HepG2 (cell line): ENCODE data around the gene C12orf42. TPM values are rescaled to one million over a fixed set of nuclear protein-coding genes. Genes with fewer than 3 reads are reported as not detected.

Experiments
- ATAC-seq: fragments of 200-7000 bp; cut with Tn5 transposase; 3 replicates; pipeline ENCODE4 v1.9.1; 2020; ENCODE audit warnings: mild to moderate bottlenecking, moderate library complexity
- BruUV-seq: library from RNA; stranded (reverse); fragments of 400-500 nt; replicated peaks from 2 replicates; lab custom pipeline; 2021; lab: Mats Ljungman, UMichigan
- CTCF ChIA-PET: fragments of 300-600 bp; formaldehyde crosslinking; extraction: SDS; loops from one replicate; lab custom pipeline; 2021; ENCODE audit warnings: low total read pairs, inconsistent platforms, low intra/inter-chr PET ratio; lab: Yijun Ruan, JAX
- POLR2A ChIA-PET: fragments of 350-600 bp; sonication (Branson Sonifier 250); formaldehyde crosslinking; loops from one replicate; lab custom pipeline; 2020; ENCODE audit warnings: antibody characterized with exemption, inconsistent platforms; lab: Yijun Ruan, JAX
- DNase-seq: peaks from one replicate; pipeline ENCODE4 v3.0.0-alpha.2; 2015; ENCODE audit warnings: low spot score
- FAIRE-seq: peaks from 3 replicates; lab custom pipeline; 2011; peaks lifted over from hg19 to GRCh38; lab: Jason Lieb, UNC
- H2AFZ ChIP-seq: one replicate; pipeline ENCODE4 v1.6.1; 2011; ENCODE audit warnings: low read length, inconsistent platforms
- H3K27ac ChIP-seq: fragments of 300-600 bp; 3 replicates; pipeline ENCODE4 v1.8.0; 2011; ENCODE audit warnings: mixed run types, mild to moderate bottlenecking, mixed read lengths, low read length, inconsistent platforms; ENCODE audit not compliant: insufficient read depth; ENCODE audit errors: extremely low read length
- H3K27me3 ChIP-seq, 2 experiments: fragments of 200-600 bp in 1 of 2; 2 replicates in 1 of 2; 3 replicates in 1 of 2; pipeline versions ENCODE4 v1.6.0 to v1.8.0; 2011; ENCODE audit warnings: low read length in 2 of 2, mild to moderate bottlenecking in 2 of 2, moderate library complexity in 2 of 2, inconsistent platforms in 1 of 2; ENCODE audit not compliant: insufficient read depth in 2 of 2, control insufficient read depth in 1 of 2
- H3K36me3 ChIP-seq, 2 experiments: fragments of 200-600 bp in 1 of 2; replicated peaks in 1 of 2; 2 replicates in 1 of 2; 3 replicates in 1 of 2; pipeline versions ENCODE4 v1.5.1 to v1.8.0; 2011; ENCODE audit warnings: low read length in 2 of 2, inconsistent platforms in 1 of 2; ENCODE audit not compliant: insufficient read depth in 2 of 2, control insufficient read depth in 1 of 2
- H3K4me1 ChIP-seq: 2 replicates; pipeline ENCODE4 v1.5.1; 2012; ENCODE audit warnings: low read length, inconsistent platforms; ENCODE audit not compliant: insufficient read depth
- H3K4me2 ChIP-seq: 2 replicates; pipeline ENCODE4 v1.6.0; 2011; ENCODE audit warnings: low read depth, low read length, inconsistent platforms
- H3K4me3 ChIP-seq, 3 experiments: fragments of 200-600 bp in 1 of 3; sonication (generic), shearing (Covaris generic) in 1 of 3; replicated peaks in 1 of 3; 2 replicates each; pipeline ENCODE4 v1.5.1; 2011 to 2016; ENCODE audit warnings: low read length in 3 of 3, inconsistent platforms in 2 of 3, low read depth in 2 of 3, mild to moderate bottlenecking in 2 of 3, control low read depth in 1 of 3, mixed read lengths in 1 of 3; ENCODE audit not compliant: insufficient read depth in 1 of 3
- H3K79me2 ChIP-seq: one replicate; pipeline ENCODE4 v1.6.1; 2011; ENCODE audit warnings: low read length, inconsistent platforms; ENCODE audit not compliant: insufficient read depth
- H3K9ac ChIP-seq: 2 replicates; pipeline ENCODE4 v1.6.0; 2011; ENCODE audit warnings: mild to moderate bottlenecking, low read depth, low read length, inconsistent platforms; ENCODE audit not compliant: insufficient read depth
- H3K9me3 ChIP-seq: 2 replicates; pipeline ENCODE4 v1.5.1; 2012; ENCODE audit warnings: mild to moderate bottlenecking, low read length
- H4K20me1 ChIP-seq: 2 replicates; pipeline ENCODE4 v1.6.0; 2011; ENCODE audit warnings: inconsistent platforms, mild to moderate bottlenecking, low read length, moderate library complexity; ENCODE audit not compliant: insufficient read depth
- LCORL ChIP-seq, 2 experiments: fragments of 450-650 bp in 1 of 2; sonication (generic) in 1 of 2; formaldehyde crosslinking in 1 of 2; IDR thresholded peaks; 2 replicates each; pipeline versions ENCODE4 v1.5.0 to v1.6.1; 2017 to 2020; ENCODE audit warnings: antibody characterized with exemption in 1 of 2, missing genetic modification reagents in 1 of 2
- PRPF4 ChIP-seq: fragments of 200-400 bp; formaldehyde crosslinking; IDR thresholded peaks from 2 replicates; pipeline ENCODE4 v1.6.1; 2016; ENCODE audit warnings: low read length, low read depth; ENCODE audit not compliant: poor library complexity, severe bottlenecking
- TCF7L2 ChIP-seq: IDR thresholded peaks from 2 replicates; pipeline ENCODE4 v1.6.1; 2011; ENCODE audit warnings: mild to moderate bottlenecking, low read depth, low read length, moderate library complexity
- TFE3 ChIP-seq: IDR thresholded peaks from 2 replicates; pipeline ENCODE4 v1.6.1; 2016
- ZNF263 ChIP-seq: sonication (generic); formaldehyde crosslinking; IDR thresholded peaks from 2 replicates; pipeline ENCODE4 v1.4.0; 2020; ENCODE audit warnings: missing genetic modification reagents
- WGBS: methylation state at CpG from one replicate; pipeline ENCODE4 v1.1.6; 2017; ENCODE audit warnings: low lambda C conversion rate; 5-methylcytosine and 5-hydroxymethylcytosine counted together
- in situ Hi-C: cut with HindIII; loops from 2 replicates; pipeline ENCODE4 v1.10.0; 2017; ENCODE audit warnings: low pct_unique_long_range_greater_than_20kb; ENCODE audit not compliant: extremely low pct_ligation_motif_present
- intact Hi-C: fragments of 100-400 bp; cut with micrococcal nuclease; formaldehyde crosslinking; loops from one replicate; pipeline ENCODE4 v1.10.0; 2022; ENCODE audit not compliant: unreplicated experiment
- polyA plus RNA-seq, 8 experiments: library from polyadenylated mRNA; depleted of rRNA in 3 of 8; stranded (reverse) in 7 of 8; unstranded in 1 of 8; fragments of >200 nt; fragmentation: Illumina TruSeq in 4 of 8; extraction: Trizol in 4 of 8; gene quantifications; 2 replicates each; pipeline versions ENCODE4 v1.2.1 to v1.2.3, GENCODE V29; 2011 to 2016; ENCODE audit warnings: low read depth in 4 of 8, missing spikeins in 1 of 8, mixed read lengths in 1 of 8; ENCODE audit not compliant: insufficient read depth in 1 of 8
- total RNA-seq, 5 experiments: library from RNA; depleted of rRNA; stranded (reverse); fragments of >200 nt; fragmentation: Illumina TruSeq; extraction: Trizol; gene quantifications; 2 replicates each; pipeline ENCODE4 v1.2.3, GENCODE V29; 2016; ENCODE audit warnings: low read depth in 1 of 5
- TF ChIP-seq, protein P1 (sequence below): sonication (generic); formaldehyde crosslinking; IDR thresholded peaks from 2 replicates; pipeline ENCODE4 v1.5.1; 2020; ENCODE audit warnings: mild to moderate bottlenecking, missing genetic modification reagents, borderline replicate concordance

C12orf42 gene
- total and polyA plus RNA-seq, 2 of the 13 experiments (the other 11 are each of a cell fraction or from before 2014, with no cell fraction given) = not detected

DNA sequence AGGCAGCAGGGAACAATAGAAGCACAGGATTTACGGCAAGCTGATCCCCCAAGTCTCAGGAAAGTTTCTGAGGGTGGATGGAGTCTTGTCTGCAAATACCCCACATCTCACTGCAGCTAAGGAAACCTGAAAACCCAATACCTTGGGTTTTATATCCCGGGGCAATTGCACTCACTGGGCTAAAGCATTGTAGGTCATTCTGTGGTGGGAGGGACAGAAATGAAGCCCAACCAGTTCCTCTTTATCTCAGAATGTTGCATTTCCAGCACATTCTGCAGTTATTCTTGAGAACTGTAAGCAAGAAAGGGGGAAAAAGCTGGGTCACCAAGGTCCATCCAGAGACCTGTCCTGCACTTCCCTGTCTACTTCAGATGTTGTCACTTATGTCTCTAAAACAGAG is 39.8 kb downstream of the C12orf42 start:
- FAIRE-seq (no peak), DNase-seq (no peak), ATAC-seq (no peak)
- no peak overlapping the region for H2AFZ ChIP-seq
- no peaks in the 10 kb centered on the region; a peak in 1 of 5 replicates for H3K27me3 ChIP-seq
- WGBS = 0% methylated on average over 2 of the region's 2 CpGs
- no peak overlapping the region for H3K27ac ChIP-seq
- ChIA-PET CTCF (no interaction called here), POLR2A (no interaction called here)
- no peaks in the 10 kb centered on the region for H3K9me3 ChIP-seq
- no peak overlapping the region for H3K9ac ChIP-seq
- no peaks in the 10 kb centered on the region for H3K36me3 ChIP-seq
- H4K20me1 ChIP-seq = no peaks in the 10 kb centered on the region
- H3K79me2 ChIP-seq = no peaks in the 10 kb centered on the region
- intact Hi-C loops (no loop called here), in situ Hi-C loops (no loop called here)
- no peaks in the 10 kb centered on the region for H3K4me1 ChIP-seq
- BruUV-seq = no TSS peak
- no peak overlapping the region for H3K4me2 ChIP-seq
- TF ChIP-seq, protein P1, sequence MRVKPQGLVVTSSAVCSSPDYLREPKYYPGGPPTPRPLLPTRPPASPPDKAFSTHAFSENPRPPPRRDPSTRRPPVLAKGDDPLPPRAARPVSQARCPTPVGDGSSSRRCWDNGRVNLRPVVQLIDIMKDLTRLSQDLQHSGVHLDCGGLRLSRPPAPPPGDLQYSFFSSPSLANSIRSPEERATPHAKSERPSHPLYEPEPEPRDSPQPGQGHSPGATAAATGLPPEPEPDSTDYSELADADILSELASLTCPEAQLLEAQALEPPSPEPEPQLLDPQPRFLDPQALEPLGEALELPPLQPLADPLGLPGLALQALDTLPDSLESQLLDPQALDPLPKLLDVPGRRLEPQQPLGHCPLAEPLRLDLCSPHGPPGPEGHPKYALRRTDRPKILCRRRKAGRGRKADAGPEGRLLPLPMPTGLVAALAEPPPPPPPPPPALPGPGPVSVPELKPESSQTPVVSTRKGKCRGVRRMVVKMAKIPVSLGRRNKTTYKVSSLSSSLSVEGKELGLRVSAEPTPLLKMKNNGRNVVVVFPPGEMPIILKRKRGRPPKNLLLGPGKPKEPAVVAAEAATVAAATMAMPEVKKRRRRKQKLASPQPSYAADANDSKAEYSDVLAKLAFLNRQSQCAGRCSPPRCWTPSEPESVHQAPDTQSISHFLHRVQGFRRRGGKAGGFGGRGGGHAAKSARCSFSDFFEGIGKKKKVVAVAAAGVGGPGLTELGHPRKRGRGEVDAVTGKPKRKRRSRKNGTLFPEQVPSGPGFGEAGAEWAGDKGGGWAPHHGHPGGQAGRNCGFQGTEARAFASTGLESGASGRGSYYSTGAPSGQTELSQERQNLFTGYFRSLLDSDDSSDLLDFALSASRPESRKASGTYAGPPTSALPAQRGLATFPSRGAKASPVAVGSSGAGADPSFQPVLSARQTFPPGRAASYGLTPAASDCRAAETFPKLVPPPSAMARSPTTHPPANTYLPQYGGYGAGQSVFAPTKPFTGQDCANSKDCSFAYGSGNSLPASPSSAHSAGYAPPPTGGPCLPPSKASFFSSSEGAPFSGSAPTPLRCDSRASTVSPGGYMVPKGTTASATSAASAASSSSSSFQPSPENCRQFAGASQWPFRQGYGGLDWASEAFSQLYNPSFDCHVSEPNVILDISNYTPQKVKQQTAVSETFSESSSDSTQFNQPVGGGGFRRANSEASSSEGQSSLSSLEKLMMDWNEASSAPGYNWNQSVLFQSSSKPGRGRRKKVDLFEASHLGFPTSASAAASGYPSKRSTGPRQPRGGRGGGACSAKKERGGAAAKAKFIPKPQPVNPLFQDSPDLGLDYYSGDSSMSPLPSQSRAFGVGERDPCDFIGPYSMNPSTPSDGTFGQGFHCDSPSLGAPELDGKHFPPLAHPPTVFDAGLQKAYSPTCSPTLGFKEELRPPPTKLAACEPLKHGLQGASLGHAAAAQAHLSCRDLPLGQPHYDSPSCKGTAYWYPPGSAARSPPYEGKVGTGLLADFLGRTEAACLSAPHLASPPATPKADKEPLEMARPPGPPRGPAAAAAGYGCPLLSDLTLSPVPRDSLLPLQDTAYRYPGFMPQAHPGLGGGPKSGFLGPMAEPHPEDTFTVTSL = no peak
- TF ChIP-seq TCF7L2 (no peak), PRPF4 (no peak), ZNF263 (CRISPR knock-in tag) (no peak), TFE3 (CRISPR knock-in tag) (no peak), LCORL (IDR thresholded peaks at IDR 0.05) (no peak), LCORL (CRISPR knock-in tag; IDR thresholded peaks at IDR 0.05) (no peak)
- TF ChIP-seq, all 625 proteins: peak for 0
- no peak overlapping the region for H3K4me3 ChIP-seq
